Measurements from ENCODE around the gene NLRP7.
"Not testable (repeated sequence)": the region's sequence is repeated elsewhere in the genome, so short reads cannot be mapped to it uniquely, and the experiment has no call there.

NLRP7 gene

DNA sequence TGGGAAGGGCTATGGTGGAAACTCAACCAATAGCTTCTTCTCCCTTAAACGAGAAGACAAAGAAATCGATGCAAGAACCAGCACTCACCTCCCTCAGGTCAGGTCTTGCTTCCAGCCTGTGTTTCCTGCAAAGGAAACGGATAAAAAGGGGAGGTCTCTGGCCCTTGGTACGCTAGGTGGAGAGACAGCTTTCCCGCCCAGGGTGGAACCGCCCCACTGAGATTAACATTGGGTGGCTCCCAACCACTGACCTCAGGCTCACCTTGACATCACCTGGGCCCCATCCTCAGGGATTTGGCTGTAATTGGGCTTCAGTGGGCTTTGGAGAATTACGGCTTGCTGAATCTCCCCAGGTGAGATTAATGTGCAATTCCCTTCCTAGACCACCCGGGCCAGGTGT lies at the start of gene NLRP7:
TSS of gene NLRP7 (minus strand) at position 150 of the 400 bp plus-strand sequence.
- DNase-seq: no peak

DNA sequence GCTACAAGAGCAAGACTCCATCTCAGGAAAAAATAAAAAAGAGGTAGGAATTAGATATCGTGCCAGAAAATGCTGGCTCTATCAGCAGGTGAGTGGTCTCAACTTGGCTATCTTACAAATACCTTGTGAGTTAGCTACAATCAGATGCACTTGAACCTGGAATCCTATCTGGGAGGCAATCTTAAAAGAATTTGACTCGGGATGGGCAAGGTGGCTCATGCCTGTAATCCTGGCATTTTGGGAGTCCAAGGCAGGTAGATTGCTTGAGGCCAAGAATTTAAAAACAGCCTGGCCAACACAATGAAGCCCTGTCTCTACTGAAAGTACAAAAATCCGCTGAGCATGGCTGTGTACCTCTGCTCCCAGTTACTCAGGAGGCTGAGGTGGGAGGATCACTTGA lies 48.2 kb upstream of the NLRP7 start:
- DNase-seq: no peak

DNA sequence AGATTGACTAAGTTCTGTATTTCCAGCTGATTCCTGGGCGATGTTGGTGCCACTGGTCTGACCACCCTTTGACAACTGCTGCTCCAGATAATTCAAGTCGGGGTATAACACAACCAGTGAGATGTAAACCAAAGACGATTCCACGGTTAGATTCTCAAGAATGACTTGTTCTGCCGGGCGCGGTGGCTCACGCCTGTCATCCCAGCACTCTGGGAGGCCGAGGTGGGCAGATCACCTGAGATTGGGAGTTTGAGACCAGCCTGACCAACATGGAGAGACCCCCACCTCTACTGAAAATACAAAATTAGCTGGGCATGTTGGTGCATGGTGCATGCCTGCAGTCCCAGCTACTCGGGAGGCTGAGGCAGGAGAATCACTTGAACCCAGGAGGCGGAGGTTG lies 42.2 kb upstream of the NLRP7 start:
- DNase-seq: not testable (repeated sequence)

DNA sequence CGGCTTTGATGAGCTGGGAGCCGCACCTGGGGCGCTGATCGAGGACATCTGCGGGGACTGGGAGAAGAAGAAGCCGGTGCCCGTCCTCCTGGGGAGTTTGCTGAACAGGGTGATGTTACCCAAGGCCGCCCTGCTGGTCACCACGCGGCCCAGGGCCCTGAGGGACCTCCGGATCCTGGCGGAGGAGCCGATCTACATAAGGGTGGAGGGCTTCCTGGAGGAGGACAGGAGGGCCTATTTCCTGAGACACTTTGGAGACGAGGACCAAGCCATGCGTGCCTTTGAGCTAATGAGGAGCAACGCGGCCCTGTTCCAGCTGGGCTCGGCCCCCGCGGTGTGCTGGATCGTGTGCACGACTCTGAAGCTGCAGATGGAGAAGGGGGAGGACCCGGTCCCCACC lies 35.2 kb upstream of the NLRP7 start:
- DNase-seq: not testable (repeated sequence)

DNA sequence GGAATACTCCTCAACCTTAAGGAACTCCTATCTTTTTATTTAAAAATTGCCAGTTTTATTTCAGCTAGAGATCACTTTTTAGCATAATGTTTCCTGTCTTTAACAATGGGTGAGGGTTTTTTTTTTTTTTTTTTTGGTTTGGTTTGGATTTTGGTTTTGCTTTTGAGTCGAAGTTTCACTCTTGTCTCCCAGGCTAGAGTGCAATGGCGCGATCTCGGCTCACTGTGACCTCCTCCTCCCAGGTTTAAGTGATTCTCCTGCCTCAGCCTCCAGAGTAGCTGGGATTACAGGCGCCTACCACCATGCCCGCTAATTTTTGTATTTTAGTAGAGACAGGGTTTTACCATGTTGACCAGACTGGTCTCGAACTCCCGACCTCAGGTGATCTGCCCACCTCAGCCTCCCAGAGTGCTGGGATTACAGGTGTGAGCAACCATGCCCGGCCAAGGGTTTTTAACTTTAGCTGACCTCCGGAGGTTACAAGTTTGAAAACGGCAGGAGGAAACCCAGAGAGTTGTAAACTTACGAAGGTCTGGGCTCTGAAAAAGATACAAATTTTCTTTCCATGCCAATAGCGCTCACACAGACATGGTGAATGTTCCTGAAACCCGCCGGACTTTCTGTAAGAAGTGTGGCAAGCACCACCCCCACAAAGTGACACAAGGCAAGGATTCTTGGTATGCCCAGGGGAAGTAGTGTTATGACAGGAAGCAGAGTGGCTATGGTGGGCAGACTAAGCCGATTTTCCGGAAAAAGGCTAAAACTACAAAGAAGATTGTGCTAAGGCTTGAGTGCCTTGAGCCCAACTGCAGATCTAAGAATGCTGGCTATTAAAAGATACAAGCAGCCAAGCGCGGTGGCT lies 26.1 kb upstream of the NLRP7 start:
- not testable (repeated sequence) for DNase-seq

DNA sequence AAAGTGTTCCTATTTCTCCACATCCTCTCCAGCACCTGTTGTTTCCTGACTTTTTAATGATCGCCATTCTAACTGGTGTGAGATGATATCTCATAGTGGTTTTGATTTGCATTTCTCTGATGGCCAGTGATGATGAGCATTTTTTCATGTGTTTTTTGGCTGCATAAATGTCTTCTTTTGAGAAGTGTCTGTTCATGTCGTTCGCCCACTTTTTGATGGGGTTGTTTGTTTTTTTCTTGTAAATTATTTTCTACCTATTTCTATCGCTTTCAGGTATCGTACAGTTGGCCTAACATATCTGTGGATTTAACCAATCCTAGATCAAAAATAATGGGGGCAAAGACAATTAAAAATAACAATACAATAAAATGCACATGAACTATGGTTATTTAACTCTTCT lies 24.1 kb upstream of the NLRP7 start:
- not testable (repeated sequence) for DNase-seq

DNA sequence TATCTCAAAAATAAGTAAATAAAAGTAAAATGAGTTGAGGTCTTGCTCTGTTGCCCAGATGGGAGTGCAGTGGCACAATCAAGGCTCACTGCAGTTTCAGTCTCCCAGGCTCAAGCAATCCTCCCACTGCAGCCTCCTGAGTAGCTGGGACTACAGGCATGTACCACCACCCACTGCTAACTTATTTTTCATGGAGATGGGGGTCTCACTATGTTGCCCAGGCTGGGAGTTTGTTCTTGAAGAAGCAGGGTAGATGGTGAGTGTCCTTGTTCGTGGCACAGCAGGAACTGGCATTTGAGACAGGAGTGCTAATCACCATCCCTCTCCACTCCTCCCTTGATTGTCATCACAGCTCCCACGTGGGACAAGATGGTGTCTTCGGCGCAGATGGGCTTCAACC lies 22.3 kb upstream of the NLRP7 start:
- DNase-seq: no peak

DNA sequence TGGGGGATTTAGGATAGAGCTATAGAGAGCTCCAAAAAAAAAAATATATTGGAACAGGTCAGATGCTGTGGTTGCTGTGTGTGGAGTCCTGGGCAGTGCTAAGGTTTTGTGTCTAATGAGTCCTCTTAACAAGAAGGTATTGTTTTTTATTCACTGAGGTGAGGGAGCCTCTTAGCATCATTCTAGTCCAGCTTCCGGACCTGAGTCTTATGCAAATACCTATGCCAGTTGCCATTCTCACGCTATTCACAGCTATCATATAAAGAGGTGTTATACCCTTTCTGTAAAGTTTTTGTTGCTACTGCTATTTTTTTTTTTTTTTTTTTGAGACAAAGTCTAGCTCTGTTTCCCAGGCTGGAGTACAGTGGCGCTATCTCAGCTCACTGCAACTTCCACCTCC lies 20.3 kb upstream of the NLRP7 start:
- DNase-seq: no peak

DNA sequence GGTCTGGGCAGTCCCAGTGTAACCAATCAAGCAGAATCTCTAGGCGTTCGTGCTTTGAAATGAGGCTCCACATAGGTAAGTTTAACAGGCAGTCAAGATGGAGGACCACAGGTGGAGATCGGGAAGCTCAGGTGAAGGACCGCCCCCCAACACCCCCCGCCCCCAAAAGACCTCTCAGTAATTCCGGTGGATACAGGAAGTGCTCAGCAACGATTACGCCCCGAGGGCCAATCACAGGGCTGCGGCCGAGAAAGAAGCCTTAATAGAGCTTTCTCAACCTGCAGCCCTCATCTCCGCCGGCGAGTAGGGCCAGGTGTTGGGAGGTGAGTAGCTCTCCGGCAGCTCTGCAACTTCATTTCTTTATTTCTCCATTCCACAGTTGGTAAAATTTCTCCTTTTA lies 17.7 kb upstream of the NLRP7 start:
- not testable (repeated sequence) for DNase-seq

DNA sequence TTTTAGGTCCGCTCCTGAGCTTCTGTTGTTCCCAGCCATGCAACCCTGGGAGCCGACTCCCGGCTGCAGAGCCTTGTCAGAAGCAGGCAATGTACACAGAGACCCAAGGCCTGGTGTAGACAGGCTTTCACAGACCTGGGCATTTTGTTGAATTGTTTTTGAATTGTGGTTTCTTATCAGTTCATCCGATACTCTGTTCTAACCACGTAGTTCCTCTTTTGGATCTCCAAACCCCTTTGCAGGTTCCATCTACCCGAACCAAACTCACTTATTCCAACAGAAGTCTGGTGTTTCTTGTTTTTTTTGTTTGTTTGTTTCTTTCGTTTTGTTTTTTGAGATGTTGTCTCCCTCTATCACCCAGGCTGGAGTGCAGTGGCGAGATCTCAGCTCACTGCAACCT lies 12.5 kb upstream of the NLRP7 start:
- DNase-seq: no peak

DNA sequence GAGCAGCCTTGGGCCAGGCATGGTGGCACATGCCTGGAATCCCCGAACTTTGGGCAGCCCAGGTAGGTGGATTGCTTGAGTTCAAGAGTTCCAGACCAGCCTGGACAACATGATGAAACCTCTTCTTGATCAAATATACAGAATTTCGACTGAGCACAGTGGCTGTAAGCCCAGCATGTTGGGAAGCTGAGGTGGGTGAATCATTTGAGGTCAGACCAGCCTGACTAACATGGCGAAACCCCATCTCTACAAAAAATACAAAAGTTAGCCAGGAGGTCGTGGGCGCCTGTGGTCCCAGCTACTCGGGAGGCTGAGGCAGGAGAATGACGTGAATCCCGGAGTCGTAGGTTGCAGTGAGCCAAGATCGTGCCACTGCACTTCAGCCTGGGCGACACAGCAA lies 8.0 kb upstream of the NLRP7 start:
- DNase-seq: no peak

DNA sequence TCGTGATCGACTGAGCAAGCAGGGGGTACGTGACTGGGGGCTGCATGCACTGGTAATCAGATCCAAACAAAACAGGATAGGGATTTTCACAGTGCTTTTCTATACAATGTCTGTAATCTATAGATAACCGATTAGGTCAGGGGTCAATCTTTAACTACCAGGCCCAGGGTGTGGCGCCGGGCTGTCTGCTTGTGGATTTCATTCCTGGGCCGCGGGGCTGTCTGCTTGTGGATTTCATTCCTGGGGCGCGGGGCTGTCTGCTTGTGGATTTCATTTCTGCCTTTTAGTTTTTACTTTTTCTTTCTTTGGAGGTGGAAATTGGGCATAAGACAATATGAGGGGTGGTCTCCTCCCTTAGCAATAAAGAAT lies 6.0 kb upstream of the NLRP7 start:
- not testable (repeated sequence) for DNase-seq

DNA sequence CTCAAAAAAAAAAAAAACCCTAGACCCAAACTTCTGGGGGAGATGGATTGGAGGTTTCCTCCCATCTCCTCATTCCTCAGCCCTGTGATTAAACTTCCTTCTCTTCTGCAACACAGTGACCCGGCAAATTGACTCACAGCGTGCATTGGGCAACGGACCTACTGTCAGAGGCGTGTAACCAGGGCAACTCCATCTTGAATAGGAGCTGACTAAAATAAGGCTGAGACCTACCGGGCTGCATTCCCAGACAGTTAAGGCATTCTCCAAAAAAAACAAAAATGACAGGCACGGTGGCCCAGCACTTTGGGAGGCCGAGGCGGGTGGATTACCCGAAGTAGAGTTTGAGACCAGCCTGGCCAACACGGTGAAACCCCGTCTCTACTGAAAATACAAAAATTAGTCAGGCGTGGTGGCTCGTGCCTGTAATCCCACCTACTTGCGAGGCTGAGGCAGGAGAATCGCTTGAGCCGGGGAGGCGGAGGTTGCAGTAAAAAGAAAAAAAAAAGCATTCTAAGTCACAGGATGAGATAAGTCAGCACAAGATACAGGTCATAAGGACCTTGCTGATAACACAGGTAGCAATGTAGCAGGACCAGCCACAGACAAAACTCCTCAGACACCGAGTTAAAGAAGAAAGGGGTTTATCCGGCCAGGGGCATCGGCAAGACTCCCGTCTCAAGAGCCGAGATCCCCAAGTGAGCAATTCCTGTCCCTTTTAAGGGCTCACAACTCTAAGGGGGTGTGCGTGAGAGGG lies 5.4 kb upstream of the NLRP7 start:
- DNase-seq: no peak

DNA sequence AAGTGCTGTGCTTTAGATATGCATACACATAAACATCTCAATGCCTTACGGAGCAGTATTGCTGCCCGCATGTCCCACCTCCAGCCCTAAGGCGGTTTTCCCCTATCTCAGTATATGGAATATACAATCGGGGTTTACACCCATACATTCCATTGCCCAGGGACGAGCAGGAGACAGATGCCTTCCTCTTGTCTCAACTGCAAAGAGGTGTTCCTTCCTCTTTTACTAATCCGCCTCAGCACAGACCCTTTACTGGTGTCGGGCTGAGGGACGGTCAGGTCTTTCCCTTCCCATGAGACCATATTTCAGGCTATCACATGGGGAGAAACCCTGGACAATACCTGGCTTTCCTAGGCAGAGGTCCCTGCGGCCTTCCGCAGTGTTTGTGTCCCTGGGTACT lies 3.2 kb upstream of the NLRP7 start:
- DNase-seq: not testable (repeated sequence)

DNA sequence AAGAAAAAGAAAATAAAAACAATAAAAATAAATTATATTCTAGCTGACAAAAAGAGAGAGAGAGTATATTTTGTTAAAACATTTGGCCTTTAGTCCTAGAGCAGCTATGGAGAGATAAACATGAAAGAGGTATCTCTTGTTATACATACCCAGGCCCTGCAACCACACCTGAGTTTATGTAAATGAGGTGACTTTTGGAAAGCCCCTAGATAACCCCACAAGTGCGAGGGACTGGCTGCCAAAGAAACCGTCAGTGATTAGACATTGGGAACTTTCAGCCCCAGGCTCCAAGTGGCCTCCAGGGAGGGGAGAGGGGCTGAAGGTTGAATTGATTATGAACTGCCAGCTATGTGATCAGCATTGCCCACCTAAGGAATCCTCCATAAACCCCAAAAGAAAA lies 2.1 kb upstream of the NLRP7 start:
- no peak for DNase-seq

DNA sequence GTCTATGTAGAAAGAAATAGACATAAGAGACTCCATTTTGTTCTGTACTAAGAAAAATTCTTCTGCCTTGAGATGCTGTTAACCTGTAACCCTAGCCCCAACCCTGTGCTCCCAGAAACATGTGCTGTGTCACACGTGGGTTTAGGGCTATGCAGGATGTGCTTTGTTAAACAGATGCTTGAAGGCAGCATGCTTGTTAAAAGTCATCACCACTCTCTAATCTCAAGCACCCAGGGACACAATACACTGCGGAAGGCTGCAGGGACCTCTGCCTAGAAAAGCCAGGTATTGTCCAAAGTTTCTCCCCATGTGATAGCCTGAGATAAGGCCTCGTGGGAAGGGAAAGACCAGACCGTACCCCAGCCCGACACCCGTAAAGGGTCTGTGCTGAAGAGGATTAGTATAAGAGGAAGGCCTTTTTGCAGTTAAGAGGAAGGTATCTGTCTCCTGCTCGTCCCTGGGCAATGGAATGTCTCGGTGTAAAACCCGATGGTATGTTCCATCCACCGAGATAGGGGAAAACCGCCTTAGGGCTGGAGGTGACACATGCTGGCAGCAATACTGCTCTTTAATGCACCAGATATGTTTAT lies 3.5 kb downstream of the NLRP7 start:
- DNase-seq: not testable (repeated sequence)

DNA sequence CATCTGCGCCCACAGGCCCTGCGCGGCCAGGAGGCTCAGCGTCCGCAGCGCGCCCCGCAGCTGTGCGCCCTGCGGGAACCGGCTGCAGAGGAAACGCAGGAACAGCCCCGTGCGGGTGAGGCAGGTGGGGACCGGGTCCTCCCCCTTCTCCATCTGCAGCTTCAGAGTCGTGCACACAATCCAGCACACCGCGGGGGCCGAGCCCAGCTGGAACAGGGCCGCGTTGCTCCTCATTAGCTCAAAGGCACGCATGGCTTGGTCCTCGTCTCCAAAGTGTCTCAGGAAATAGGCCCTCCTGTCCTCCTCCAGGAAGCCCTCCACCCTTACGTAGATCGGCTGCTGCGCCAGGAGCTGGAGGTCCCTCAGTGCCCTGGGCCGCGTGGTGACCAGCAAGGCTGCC lies 7.8 kb downstream of the NLRP7 start:
- DNase-seq: not testable (repeated sequence)

DNA sequence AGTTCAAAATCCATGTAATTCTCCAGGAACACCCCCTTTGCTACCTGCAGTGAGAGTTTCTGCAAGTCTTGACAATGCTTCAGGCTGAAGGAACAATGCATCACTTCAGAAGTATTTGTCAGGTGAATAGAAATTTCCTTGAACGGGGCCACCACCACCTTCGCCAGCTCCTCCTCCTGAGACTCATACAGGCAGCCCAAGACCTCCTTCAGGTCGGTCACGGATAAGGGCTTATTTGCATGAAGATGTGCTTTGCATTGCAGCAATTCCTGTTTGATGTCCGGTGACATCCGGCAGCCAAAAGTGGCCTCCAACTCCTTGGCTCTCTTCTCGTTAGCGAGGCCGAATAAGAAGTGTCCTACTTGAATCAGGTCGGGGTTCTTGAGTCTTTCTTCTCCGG lies 8.4 kb downstream of the NLRP7 start:
- no peak for DNase-seq

DNA sequence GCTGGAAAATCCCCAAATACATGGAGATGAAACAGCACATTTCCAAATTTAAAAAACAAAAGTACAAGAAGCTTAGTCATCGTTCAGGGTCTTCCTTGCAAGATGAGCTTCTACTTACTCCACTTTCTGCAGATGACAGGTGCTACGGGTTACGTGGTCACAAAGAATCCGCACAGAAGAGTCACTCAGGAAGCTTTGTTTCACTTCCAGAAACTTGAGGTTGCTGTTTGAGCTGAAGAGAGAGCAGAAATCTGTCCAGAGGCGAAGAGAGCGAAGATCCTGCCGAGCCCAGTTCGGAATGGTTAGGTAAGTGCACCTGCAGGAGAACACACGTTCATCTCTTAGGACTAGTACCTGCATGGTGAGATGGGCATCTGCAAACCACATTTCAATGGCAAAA lies 9.4 kb downstream of the NLRP7 start:
- DNase-seq: no peak

DNA sequence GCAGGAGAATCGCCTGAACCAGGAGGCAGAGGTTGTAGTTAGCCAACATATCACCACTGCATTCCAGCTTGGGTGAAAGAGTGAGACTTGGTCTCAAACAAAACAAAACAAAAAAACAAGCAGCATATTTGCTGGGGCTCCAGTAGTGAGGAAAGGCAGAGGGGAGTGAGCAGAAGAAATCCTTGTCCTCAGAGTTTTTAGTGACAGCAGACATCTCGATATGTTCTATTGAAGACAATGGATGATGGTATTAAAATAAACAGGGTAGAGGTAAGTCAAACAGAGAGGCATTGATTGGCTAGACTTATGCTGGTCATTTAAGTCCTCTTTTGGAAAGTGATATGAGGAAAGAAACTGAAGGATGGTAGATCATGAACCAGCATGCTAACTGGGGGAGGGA lies 19.0 kb downstream of the NLRP7 start:
- DNase-seq: no peak

DNA sequence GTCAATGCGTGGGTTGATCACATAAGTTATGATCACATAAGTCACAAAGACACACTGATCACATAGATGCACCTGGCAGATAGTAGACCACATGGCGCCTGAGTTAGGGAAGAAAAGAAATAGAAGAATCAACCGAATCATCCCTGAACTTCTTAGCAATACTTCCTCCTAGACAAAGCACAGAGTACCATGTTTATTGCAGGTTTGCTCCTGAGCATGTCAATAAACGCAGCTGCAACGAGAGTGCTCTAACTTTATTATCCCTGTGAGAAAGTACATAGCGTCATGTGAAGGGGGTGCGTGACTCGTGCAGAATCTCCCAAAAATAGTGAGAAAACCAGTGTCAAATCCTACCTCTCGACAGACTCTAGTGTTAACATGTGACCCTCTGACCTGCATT lies 24.1 kb downstream of the NLRP7 start:
- DNase-seq: no peak

DNA sequence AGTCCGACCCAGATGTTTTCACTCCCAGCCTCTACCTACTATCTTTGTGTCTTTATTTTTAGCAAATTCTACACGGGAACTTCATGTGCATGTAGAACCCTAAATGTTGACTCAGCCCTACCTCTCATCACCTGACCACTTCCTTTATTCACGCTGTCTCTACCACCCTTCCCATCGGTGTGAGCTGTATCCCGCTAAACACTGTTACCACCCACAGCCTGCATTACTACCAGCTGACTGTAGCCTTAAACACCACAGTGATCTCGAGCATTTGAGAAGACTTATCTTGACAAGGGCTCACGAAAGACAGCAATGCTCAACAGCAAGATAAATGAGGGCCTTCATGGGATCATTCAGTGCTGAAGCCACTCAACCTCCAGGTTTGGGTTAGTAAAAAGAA lies 26.2 kb downstream of the NLRP7 start:
- no peak for DNase-seq

DNA sequence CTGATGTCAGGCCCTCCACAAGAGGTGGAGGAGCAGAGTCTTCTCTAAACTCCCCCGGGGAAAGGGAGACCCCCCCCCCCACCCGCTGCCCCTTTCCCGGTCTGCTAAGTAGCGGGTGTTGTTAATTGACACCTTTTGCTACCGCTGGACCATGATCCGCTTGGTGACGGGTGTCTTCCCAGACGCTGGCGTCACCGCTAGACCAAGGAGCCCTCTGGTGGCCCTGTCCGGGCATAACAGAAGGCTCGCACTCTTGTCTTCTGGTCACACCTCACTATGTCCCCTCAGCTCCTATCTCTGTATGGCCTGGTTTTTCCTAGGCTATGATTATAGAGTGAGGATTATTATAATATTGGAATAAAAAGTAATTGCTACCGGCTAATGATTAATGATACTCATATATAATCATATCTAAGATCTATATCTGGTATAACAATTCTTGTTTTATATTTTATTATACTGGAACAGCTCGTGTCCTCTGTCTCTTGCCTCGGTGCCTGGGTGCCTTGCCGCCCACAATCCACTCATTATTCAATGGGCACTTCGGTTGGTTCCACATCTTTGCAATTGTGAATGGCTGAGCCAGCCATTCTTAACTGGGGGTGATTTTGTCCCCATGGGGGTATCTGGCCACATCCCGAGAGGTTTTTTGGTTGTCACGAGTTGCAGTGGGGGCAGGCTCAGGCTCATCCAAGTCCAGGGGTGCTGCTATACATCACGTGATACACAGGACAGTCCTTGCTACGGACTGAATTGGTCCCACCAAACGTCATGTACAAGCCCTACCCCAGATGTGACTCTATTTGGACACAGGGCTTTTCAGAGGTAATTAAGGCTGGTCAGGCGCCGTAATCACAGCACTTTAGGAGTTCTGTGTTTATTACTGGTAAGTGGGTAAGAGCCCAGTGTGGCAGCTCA lies 27.4 kb downstream of the NLRP7 start:
- DNase-seq: not testable (repeated sequence)

Measured in NCI-H446 treated with DMSO at 0.1 percent for 48 hours (cell line).